Stimulated activated CD4-positive, alpha-beta T cell treated with anti-CD3 and anti-CD28 coated beads, Interleukin-12 subunit alpha, Interleukin-12 subunit beta, amount 100 ng/mL, for 4 hours (primary cell): ENCODE results near the gene USP40.

Experiments
- DNase-seq: peaks from one replicate; pipeline ENCODE4 v3.0.0-alpha.2; 2020

USP40 gene

GRCh38 chr2:233442028-233442310, 124.6 kb downstream of the USP40 start:
- DNase-seq = no peak

DNA sequence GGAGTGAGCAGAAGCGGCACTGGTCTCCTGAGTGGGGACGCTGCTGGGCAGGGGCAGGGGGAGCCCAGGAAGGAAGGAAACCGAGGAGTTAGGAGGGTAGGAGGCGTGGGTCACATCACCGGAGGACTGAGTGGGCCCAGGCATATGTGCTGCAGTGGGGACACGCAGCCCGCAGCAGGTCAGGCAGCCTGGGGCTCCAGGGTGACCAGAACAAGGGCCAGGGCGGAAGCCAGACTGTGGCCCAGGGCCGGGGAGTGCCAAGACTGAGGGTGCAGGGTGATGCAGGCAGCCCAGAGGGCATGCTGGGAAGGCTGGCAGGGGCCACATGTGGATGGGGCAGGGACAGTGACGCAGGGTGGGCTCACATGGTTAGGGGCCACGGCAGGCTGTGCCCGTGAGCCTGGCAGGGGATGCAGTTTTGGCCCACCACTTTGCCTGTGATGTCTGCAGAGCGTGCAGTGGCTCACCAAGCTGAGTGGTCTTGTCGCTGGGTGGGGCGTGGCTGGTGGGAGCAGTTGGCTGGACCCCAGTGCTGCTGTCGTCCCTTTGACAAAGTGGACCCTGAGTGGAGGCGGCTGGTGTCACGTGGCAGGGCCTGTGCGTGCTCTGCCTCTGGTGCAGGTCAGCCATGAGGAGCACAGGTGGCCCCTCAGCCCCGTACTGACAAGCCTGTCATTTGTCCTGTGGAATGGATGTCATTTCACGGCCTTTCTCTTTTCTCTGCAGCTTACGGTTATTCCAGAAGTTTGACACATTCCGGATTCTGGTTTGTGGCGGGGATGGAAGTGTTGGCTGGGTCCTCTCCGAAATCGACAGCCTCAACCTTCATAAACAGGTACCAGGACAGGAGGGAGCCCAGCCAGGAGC, 125.2 kb downstream of the USP40 start:
- no peak for DNase-seq

DNA sequence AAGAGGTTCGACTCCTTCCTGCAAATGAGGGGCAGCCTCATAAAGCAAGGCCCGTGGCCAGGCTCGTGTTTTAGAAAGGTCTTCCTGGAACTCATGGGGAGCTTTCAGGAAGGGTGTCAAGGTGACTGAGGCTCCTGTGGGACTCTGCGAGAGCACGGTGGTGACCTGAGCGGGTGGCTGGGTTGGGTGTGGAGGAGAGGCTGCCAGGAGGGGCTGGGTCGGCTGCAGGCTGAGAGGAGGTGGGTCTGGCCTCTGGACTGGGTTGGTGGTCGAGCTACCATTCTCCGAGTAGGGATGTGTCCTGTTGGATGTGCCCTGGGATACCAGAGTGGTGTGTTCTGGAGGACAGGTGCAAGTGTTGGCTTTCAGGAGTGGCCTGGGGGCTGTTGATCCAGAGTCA, 125.9 kb downstream of the USP40 start:
- no peak for DNase-seq

DNA sequence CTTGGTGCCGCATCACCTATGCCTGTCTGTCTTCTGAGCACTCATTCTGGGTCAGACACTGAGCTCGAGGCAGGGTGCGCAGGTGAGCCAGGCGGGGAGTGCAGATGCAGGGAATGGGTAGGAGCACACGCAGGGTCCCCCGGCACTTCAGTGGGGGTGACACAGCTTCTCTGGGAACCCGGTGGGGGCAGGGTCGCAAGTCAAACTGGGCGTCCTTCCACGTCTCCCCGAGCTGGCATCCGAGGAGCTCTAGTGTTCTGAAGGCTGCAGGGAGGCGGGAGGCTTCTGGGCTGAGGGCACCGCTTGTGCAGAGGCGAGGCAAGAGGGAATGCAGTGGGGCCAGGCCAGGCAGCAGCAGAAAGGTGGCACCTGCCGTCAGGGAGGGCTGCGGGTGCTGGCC, 126.3 kb downstream of the USP40 start:
- no peak for DNase-seq

DNA sequence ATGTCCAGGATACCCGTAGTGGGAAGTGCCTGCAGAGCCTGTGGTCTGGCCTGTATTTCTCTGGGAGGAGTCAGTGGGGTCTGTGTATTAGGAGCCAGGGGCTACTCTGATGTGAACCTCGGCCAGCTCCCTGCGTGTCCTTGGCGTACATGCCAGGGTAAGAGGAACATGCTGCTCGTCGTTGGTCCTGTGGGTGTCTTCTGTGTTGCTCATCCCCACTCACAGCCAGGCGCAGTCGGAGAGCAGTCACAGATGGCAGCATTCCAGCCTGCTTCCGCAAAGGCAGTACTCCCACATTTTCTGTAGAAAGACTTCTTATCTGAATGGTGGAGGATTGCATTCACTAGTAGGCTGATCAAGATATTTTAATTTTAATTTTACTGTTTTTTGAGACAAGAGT, 127.4 kb downstream of the USP40 start:
- DNase-seq = no peak

- DNase-seq = no peak
Measured at GRCh38 chr2:233438573-233439147, 127.9 kb downstream of the USP40 start.

DNA sequence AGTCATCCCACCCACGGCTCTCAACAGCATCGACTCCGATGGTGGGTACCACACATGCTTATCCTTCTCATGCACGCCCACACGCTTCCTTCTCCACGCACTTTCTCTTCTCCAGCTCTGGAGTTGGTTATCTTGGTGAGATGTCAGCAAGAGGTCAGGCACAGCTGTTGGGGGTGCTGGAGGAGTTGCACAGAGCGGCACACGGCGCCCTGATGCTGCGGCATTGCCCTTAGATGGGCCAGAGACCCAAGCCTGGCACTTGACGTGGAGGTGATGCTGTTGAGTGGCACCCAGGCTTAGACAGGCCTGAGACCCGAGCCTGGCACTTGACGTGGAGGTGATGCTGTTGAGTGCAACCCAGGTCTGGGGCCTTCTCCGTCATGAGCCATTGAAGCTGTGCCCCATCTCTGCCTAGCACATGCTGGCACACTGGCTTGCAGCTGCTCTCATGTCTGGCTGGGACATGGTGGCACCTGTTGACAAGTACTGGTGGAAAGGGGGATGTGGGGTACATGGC, 129.1 kb downstream of the USP40 start:
- no peak for DNase-seq

DNA sequence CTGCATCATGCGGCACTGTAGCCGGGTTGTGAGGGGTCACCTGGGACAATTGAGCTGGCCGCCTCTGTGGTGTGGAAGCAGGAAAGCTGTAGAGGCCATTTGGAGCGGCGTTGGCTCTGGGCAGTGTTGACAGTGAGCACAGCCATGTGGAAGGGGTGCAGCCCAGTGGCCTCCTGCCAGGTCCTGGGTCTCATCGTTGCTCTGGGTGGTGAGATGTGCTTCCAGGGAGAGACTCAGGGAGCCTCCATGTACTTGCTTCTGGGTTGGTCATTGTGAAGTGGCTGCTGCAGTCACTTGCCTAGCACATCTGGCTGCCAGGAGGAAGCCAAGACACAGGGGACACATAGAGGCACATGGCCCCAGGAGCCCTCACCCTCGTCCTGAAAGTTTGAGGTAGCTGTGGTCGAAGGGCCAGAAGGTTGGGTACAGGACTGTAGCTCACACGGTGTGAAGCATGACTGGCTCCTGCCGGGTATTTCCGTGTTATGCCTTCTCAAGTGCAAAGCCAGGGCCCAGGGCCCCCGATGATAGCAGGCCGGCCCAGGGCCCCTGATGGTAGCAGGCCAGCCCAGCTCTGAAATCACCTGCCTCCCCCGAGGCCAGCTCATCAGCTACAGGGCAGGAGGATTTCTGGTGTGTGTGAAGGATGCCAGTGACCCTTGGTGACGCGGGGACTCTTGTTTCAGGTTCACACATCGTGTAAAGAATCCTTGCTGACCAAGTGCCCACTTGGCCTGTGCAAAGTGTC, 129.7 kb downstream of the USP40 start:
- DNase-seq = no peak

GRCh38 chr2:233436191-233436581, 130.4 kb downstream of the USP40 start:
- DNase-seq = no peak

DNA sequence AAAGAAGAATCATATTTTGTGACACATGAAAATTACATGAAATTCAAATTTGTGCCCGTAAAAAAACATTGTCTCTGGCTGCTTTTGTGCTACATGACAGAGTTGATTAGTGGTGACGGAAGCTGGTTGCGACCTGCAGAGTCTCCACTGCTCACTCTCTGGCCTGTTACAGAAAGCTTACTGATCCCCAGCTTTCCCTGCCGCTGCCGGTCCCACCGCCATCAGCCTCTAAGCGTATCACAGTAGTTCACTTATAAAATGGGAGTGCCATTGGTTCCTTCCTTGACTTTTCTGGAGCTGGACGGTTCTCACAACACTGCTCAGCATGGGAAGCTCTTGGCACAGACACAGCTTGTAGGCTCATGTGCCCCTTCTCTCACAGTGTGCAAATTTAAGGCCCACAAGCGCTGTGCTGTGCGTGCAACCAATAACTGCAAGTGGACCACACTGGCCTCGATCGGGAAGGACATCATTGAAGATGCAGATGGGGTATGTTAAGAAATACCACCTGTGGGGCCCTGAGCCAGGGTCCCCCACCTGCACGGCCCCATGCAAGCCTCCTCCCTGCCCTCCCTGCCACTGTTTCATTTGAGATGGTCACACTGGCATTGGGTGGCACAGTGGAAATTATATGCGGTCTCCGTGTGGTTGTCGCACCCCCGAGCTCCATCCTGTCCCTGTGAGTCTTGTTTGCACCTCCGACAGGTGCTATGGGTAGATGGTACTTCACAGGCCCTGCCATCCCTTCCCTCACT, 131.0 kb downstream of the USP40 start:
- DNase-seq = no peak

DNA sequence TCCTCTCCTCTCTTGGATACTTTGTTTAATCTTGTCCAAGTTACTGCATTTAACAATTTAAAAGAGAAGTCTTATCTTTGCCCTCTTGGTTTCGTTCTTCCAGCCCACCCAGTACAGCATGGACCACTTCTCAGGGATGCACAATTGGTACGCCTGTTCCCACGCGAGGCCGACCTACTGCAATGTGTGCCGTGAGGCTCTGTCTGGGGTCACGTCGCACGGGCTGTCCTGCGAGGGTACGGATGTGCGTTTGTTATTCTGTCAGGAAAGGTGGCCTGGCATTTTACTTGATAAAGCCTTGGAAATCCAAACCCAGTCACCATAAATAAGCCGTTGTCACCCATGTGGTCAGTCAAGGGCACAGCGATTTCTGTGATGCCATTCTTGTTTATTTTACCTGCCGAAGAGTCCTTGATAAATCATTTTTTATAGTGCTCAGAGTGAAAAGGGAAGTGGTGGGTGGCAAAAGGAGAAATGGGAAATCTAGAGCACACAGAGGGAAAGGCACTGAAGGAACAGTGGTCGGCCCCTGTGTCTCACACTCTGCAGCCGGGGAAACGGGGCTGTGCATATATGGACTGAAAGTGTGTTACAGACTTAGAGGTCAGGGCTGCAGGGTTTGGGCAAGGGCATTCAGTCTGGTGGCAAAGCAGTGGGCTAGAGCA, 131.8 kb downstream of the USP40 start:
- no peak for DNase-seq

DNA sequence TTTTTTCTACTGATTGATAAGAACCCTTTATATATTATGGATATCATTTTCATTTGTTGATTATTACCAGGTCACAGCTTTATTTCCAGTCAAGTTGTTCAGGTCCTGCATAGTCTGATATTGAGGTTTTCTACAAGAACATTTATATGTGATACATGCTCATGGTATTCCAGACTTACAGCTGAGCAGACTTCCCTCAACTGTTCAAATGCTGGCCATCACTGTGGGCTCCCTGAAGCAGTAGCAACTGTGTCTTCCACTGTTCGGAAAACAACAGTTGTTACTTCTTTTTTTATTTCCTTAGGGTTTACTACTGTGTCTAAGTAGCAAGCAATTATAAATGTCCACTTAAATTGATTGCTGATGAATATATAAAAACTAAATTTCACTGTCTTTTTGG, 132.8 kb downstream of the USP40 start:
- no peak for DNase-seq

GRCh38 chr2:233433029-233433428, 133.6 kb downstream of the USP40 start:
- no peak for DNase-seq

DNA sequence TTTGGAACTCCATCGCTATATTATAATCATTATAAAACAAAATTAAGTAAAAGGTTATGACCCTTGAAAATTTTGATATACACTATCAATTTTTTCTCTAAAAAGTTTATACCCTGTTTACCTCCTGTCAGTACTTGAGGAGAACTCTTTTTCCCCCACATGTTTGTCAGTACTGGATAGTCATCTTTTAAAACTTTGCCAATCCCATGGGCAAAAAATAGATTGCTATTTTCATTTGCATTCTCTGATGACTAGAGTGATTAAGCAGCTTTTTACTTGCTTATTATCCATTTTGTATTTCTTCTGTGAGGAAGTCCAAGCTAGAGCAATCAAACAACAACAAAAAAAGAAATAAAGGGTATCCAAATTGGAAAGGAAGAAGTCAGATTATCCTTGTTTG, 135.9 kb downstream of the USP40 start:
- no peak for DNase-seq

DNA sequence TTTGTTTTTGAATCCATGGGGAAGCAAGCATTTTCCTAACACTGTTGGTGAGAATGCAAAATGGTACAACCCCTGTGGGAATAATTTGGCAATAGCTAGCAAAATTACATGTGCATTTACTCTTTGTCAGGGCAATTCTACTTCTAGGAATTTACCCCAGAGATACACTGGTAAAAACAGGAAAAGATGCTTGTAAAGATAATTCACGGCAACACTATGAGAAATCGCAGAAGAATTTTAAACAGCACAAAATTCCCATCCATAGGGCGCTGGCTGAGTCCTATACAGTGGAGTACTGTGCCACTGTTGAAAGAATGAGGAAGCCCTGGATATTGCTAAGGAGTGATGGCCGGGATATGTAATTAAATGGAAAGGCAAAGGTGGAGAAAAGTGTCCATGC, 136.5 kb downstream of the USP40 start:
- no peak for DNase-seq

DNA sequence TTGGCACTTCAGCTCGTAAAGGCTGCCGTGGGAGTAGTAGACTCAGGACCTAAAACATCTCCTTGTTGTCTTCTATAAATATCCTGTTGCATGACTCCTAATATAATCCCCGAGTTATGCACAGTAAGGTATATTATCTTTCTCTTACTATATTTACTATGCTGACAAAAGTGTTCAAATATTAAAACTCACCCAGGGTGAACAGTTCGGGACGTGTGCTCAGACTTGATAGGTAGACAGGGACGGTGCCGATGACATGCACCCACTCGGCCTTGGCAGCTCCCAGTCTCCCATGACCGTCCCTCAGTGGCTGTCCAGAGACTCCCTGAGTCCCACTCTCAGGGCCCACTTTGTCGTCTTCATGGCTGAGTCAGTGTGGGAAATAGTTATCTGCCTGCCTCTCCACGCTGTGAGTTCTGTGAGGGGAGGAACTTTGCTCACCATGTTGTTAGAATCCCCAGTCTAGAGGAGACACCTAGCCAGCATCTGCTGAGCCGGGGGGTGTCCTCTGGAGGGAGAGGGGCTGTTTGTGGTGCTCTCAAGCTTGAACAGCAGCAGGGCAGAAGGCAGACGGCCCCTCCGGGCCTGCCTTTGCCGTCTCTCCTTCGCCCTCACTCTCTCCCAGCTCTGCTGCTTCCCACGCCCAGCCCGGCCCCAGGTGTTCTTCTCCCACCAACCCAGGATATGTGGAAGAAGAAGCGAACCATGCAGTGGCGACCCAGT, 137.2 kb downstream of the USP40 start:
- DNase-seq = no peak

DNA sequence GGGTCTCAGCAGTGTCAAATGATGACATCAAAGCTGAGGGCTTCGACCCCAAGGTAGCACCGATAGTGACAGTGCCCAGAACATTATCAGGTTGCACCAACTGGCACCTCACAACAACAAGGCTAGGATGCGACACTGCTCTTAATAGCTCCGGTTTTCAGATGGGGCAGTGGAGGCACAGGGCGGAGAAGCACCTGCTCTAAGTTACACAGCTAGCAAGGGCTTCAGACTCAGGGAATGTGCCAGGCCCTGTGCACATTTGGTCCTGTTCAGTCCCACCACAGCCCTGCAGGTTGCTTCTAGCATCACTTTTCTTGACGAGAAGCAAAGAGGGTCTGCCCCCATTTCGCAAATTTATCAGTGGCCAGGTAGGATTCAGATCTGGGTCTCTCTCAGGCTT, 138.1 kb downstream of the USP40 start:
- DNase-seq = no peak

GRCh38 chr2:233428008-233428407, 138.6 kb downstream of the USP40 start:
- no peak for DNase-seq

DNA sequence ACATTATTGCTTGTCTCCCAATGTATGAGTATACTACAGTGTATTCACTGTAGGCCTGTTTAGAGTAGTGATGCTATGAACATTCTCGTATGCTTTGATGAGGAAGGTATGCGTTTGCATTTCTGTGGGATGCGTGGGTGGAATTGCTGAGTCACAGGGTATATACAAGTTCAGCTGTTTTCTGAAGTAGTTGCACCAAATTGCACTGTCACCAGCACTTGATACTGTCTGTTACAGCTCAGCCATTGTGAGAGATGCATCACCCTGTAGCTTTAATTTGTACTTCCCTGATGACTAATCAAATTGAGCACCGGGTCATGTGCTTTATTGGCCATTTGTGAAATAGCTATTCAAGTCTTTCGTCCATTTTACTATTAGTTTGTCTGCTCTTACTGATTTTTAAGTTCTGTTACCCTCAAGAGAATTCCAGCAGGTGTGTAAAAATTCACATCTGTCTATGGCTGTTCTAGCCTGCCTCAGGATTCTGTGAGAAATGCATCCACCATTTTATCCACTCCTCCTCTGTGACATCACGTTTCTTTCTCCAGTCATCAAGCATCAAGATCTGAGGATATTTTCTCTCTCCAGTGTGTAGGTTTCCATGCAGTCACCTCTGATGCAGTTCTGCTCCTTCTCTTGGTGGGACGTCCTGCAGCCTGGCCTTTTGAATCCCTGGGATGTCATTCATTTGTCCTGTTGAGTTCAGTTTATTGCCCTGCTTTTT, 139.8 kb downstream of the USP40 start:
- peak; percentile 65 for DNase-seq
